Aortic smooth muscle cell (primary cell): ENCODE data around the gene LRRK2. TPM values are rescaled to one million over a fixed set of nuclear protein-coding genes. Genes with fewer than 3 reads are reported as not detected.

Experiments used
- total RNA-seq: library from RNA; depleted of rRNA; stranded (reverse); fragments of >200 nt; gene quantifications from 2 replicates; pipeline ENCODE4 v1.2.3, GENCODE V29; 2014

Gene LRRK2
- 22.5 and 22.9 TPM in 2 replicates for total RNA-seq

DNA sequence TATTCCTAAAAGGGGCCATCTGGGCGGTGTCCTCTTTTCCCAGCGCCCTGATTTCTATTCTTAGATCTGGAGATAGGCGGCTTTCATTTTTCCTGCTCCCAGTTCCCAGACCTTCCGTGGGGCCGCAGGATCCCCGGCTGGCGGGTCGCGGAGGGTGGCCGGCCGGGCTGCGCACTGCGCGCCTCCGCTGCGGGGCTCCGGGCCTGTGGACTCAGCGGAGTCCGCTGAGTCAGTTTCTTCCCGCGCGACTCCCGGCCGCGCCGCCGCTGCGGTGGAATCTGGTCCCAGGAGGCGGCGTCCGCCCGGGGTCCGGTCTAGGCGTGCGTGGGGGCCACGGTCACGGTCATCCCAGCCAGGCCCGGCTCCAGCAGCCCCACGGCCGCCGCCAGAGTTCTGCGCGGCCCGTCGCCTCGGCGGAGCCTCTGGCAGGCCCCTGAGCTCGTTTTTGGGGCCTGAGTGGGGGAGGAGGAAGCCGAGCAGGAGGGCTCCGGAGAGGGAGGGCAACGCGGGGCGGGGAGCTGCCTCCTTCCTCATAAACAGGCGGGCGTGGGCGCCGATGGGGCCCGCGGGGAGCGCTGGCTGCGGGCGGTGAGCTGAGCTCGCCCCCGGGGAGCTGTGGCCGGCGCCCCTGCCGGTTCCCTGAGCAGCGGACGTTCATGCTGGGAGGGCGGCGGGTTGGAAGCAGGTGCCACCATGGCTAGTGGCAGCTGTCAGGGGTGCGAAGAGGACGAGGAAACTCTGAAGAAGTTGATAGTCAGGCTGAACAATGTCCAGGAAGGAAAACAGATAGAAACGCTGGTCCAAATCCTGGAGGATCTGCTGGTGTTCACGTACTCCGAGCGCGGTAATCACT, at the start of gene LRRK2:
Gene LRRK2 (plus strand): TSS at position 559 of the 853 bp plus-strand sequence. CDS start 135 bp downstream, at position 694.

Other genes with a start within 250 kb of the LRRK2 start
- gene SLC2A13, start 118.9 kb upstream of the LRRK2 start, total RNA-seq: 12.9 and 16.6 TPM in 2 replicates